Stimulated activated CD4-positive, alpha-beta T cell treated with anti-CD3 and anti-CD28 coated beads, Interleukin-4, amount 100 ng/mL, for 4 hours (primary cell): ENCODE results near the gene ABI3BP.
"Not testable (repeated sequence)": the region's sequence is repeated elsewhere in the genome, so short reads cannot be mapped to it uniquely, and the experiment has no call there.

Experiments used
- DNase-seq, 2 experiments: peaks; one replicate each; pipeline ENCODE4 v3.0.0-alpha.2; 2020

Gene ABI3BP

DNA sequence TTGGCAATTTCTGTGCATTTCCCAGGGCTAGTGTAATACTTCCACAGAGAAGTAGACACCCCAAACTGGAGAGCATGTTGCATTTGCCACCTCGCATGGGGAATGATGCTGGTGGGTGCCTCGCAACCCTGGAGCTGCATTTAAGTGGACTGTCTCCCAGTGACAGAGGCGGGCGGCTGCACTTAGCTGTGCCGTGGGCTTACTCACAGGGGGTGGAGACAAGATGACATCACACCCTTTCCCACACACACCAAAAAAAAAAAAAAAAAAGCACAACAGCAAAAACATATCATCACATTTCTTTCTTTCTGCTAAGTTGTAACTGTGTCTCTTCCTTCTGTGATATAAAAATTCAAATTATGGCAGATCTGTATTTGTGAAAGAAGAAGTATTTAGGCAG lies at the start of gene ABI3BP:
Gene ABI3BP (minus strand): TSS at position 113 of the 400 bp plus-strand sequence. CDS start 37 bp downstream, at position 76.
- peak in 1 of 2 experiments; percentile 3 for DNase-seq

- no peak for DNase-seq
Observed at GRCh38 chr3:101039285-101039684, 46.1 kb upstream of the ABI3BP start.

DNA sequence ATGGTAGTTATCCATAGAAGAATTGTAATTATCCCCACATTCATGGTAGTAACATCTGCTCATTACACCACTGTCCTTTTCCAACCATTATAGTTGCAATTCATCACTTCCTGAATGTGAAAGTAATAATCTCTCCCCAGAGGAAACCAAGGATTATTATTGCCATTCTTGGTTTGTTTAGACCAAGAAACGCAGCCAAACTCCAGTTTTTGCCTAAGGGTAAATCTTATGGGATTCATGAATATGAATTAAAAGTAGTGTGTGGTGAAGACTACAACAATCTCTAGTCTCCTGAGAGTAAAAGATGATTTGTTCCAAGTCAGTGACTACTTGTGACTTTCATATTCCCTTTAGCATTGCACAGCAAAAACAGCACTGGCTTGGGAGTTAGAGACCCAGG lies 45.7 kb upstream of the ABI3BP start:
- DNase-seq: no peak

GRCh38 chr3:101038393-101038792 lies 45.2 kb upstream of the ABI3BP start:
- no peak for DNase-seq

GRCh38 chr3:101037613-101038012 lies 44.4 kb upstream of the ABI3BP start:
- no peak for DNase-seq

GRCh38 chr3:101036676-101037075 lies 43.5 kb upstream of the ABI3BP start:
- no peak for DNase-seq

DNA sequence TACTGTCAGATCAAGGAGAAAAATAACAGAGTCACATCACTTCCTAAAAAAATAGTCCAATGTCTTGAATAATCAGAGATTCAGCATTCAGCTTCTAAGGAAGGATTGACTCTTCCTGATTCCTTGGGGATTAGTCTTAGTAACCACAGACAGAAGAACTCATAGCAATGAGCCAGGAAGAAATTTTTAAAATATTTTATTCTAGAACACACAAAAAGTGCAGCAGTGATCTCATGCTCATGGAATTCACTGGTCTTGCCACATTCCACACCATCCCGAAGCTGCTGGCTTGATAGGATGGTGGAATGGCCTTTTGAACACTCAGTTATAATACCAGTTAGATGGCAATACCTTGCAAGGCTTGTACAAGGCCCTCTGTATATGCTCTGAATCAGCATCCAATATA lies 43.0 kb upstream of the ABI3BP start:
- DNase-seq: no peak

DNA sequence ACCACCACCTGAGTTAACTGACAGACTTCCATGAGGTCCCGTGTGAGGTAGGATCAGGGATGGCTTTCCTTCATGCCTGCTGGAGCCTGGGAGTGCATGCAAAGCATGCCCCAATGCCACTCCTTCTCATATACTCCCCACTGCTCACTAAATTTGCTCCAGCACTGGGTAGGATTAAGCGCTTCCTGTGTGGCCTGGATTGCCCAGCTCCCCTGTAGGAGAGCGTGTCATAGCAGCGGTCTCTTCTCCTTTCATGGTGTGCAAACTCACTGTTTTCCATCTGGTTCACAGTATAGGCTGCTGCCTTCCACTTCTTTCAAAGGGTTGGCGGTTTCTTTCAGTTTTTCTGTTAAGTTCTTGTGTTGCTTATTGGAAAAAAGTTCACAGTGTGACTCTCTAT lies 34.1 kb upstream of the ABI3BP start:
- DNase-seq: no peak

GRCh38 chr3:101026881-101027280 lies 33.7 kb upstream of the ABI3BP start:
- no peak for DNase-seq

GRCh38 chr3:101026244-101026643 lies 33.0 kb upstream of the ABI3BP start:
- no peak for DNase-seq

DNA sequence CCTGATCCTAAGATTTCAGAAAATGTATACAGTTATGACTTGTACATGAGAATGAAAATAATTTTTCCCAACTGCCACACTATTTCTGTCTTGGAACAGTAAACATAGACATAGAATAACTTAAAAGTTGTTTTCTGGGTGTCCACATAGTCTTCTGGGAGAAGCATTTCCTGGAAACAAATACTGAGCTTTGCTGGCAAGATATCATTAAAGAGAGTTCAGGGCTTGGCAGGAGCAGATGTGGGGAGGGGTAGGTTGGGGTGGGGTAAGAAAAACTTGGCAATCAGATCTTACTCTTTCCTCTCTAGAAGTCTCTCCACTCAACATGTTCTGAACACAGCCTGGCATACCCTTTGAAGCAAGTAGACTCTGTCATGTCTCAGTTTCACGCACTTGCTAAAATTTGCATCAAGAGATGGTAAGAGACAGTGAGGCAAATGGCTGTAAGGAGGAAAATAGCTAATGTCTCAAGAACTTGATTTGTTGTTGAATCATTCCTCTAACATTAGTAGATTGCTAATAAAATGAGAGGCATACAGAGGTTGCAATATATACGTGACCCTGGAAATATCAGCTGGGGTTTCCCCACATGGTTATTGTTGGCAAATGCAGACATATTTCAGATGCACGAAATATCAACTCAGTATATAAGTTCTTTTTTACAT lies 27.3 kb upstream of the ABI3BP start:
- no peak for DNase-seq

- no peak for DNase-seq
Observed at GRCh38 chr3:101017017-101017416, 23.8 kb upstream of the ABI3BP start.

- not testable (repeated sequence) for DNase-seq
Observed at GRCh38 chr3:101012312-101012711, 19.1 kb upstream of the ABI3BP start.

- DNase-seq: no peak
Observed at GRCh38 chr3:101011136-101011535, 17.9 kb upstream of the ABI3BP start.

- no peak for DNase-seq
Observed at GRCh38 chr3:101010296-101010695, 17.1 kb upstream of the ABI3BP start.

DNA sequence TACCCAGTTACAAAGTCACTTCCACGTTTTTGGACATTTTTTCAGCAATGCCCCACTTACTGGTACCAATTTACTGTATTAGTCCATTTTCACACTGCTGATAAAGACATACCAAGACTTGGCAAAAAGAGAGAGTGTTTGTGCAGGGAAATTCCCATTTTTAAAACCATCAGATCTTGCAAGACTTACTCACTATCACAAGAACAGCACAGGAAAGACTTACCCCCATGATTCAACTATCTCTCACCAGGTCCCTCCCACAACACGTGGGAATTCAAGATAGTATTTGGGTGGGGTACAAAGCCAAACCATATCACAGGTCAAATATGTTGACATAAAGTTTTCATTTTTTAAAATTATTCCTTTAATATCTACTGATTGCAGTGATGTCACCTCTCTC lies 16.2 kb upstream of the ABI3BP start:
- DNase-seq: no peak

DNA sequence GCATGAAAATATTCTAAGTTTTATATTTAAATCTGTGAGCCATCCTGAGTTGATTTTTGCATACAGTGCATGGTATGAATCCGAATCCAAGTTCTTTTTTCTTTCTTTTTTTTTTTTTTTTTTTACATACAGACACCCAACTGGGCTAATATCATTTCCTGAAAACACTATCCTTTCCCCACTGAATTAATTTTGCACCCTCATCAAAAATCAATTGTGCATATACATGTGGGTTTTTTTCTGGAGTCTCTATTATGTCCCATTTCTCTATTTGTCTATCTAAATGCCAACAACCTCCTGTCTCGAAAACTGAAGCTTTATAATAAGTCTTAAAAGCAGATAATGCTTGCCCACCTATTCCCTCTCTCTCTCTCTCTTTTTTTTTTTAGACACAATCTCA lies 5.9 kb upstream of the ABI3BP start:
- no peak for DNase-seq

- no peak for DNase-seq
Observed at GRCh38 chr3:100994809-100995208, 1.6 kb upstream of the ABI3BP start.

- no peak for DNase-seq
Observed at GRCh38 chr3:100994187-100994586, 966 bp upstream of the ABI3BP start.

DNA sequence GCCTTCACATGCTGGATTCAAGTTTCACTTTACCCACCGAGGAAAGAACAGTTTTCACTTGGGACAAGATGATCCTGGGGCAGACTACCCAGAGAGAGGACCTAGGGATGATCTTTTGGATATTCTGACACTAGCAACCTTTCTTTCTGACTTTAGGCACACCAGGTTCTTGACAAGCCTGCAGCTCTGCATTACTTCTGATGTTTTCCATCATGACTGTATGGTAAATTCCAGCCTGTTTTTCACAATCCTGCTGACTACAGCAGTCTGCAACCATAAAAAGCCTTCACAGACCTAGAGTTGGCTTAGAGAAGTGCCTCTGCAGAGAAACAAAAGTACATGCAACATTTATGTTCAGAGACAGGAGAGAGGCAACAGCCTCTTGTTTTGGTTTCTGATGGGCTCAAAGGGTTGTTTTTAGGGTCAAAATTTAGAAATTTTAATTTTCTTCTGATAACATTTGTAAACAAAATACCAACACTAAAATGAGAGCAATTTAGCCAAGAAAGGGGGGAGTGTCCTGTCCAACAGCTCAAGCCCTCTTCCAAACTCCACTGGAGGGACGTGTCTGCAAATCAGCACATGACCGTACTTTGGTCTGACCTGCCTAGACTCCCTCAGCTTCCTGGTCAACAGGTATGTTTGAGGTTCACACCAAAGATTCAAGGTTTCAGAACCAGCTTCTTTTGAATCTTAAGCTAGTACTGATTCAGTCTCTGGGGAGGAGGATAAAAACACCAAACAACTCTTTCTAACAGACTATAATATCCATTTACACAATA lies 799 bp downstream of the ABI3BP start:
- DNase-seq: no peak

- no peak for DNase-seq
Observed at GRCh38 chr3:100988080-100988479, 5.1 kb downstream of the ABI3BP start.

GRCh38 chr3:100984308-100984707 lies 8.9 kb downstream of the ABI3BP start:
- DNase-seq: no peak

GRCh38 chr3:100982710-100983109 lies 10.5 kb downstream of the ABI3BP start:
- DNase-seq: no peak

GRCh38 chr3:100981164-100981911 lies 11.9 kb downstream of the ABI3BP start:
- DNase-seq: no peak
